ENCODE data around the gene ACD. TPM values are rescaled to one million over a fixed set of nuclear protein-coding genes. Genes with fewer than 3 reads are reported as not detected.

The ACD gene
- total RNA-seq, 1 donor from 2014 or later: 38.8 TPM

- Histone ChIP-seq H3K4me1 (peaks cover 55% of the 10 kb centered on the region), H3K4me3 (no peak overlapping the region), H3K36me3 (peaks cover 0 to under 1% of the 10 kb centered on the region in 2 donors), H3K27ac (no peak overlapping the region), H3K27me3 (no peaks in the 10 kb centered on the region), H3K9me3 (no peaks in the 10 kb centered on the region)
- intact Hi-C loops (cut with DNase I): no loop called here
- DNase-seq (ENCODE audit: extremely low spot score in 2 of 2): no peak
- TF ChIP-seq CTCF (IDR thresholded peaks at IDR 0.05): no peak
- no peak for TF ChIP-seq POLR2A (IDR thresholded peaks at IDR 0.05)
Observed at GRCh38 chr16:67662653-67663010, 2.6 kb upstream of the ACD start.

GRCh38 chr16:67661886-67662652 is 2.0 kb upstream of the ACD start:
- H3K4me3 ChIP-seq: peak overlapping the region in 1 of 2 donors; percentile 84
- H3K9me3 ChIP-seq: no peaks in the 10 kb centered on the region
- no peak overlapping the region for H3K27ac ChIP-seq
- DNase-seq (ENCODE audit: extremely low spot score in 2 of 2): no peak
- peaks cover 0 to 6% of the 10 kb centered on the region in 2 donors for H3K36me3 ChIP-seq
- peaks cover 49% of the 10 kb centered on the region for H3K4me1 ChIP-seq
- intact Hi-C loops (cut with DNase I): no loop called here
- TF ChIP-seq POLR2A (IDR thresholded peaks at IDR 0.05) (no peak), POLR2AphosphoS5 (IDR thresholded peaks at IDR 0.05; ENCODE audit: insufficient read depth in 1 of 2, low read depth in 1 of 2) (no peak), CTCF (IDR thresholded peaks at IDR 0.05) (no peak)
- H3K27me3 ChIP-seq: no peaks in the 10 kb centered on the region

GRCh38 chr16:67661101-67661761 is 1.2 kb upstream of the ACD start:
- DNase-seq (ENCODE audit: extremely low spot score in 2 of 2): no peak
- Histone ChIP-seq H3K9me3 (no peaks in the 10 kb centered on the region), H3K36me3 (peaks cover 0 to 10% of the 10 kb centered on the region in 2 donors), H3K4me1 (peaks cover 43% of the 10 kb centered on the region), H3K27ac (peak overlapping the region; percentile 72), H3K27me3 (no peaks in the 10 kb centered on the region), H3K4me3 (peak overlapping the region; percentile 84 to 99)
- TF ChIP-seq POLR2A (IDR thresholded peaks at IDR 0.05) (no peak), POLR2AphosphoS5 (IDR thresholded peaks at IDR 0.05; ENCODE audit: insufficient read depth in 1 of 2, low read depth in 1 of 2) (no peak), CTCF (IDR thresholded peaks at IDR 0.05) (no peak)
- intact Hi-C loops (cut with DNase I): no loop called here

GRCh38 chr16:67660564-67661028 is 536 bp upstream of the ACD start, which contains the start of gene PARD6A:
PARD6A (plus strand) TSS chr16:67660960; CDS start chr16:67661039, 79 bp downstream.
- DNase-seq (ENCODE audit: extremely low spot score in 2 of 2): peak in 1 of 2 donors; percentile 95
- Histone ChIP-seq H3K4me1 (peaks cover 36% of the 10 kb centered on the region), H3K4me3 (peak within 1 kb of the TSS; percentile 84 to 99), H3K9me3 (no peaks in the 10 kb centered on the region), H3K36me3 (peaks cover 0 to 10% of the 10 kb centered on the region in 2 donors), H3K27ac (peak within 1 kb of the TSS; percentile 90), H3K27me3 (no peaks in the 10 kb centered on the region)
- intact Hi-C loops (cut with DNase I): no loop called here
- TF ChIP-seq POLR2AphosphoS5 (IDR thresholded peaks at IDR 0.05; ENCODE audit: insufficient read depth in 1 of 2, low read depth in 1 of 2): peak in 1 of 2 donors; percentile 95
- TF ChIP-seq CTCF (IDR thresholded peaks at IDR 0.05): no peak
- TF ChIP-seq POLR2A (IDR thresholded peaks at IDR 0.05): no peak
